ENCODE measurements around the gene ADTRP. TPM values are rescaled to one million over a fixed set of nuclear protein-coding genes. Genes with fewer than 3 reads are reported as not detected.
"Not testable (repeated sequence)": the region's sequence is repeated elsewhere in the genome, so short reads cannot be mapped to it uniquely, and the experiment has no call there.

Gene ADTRP
- total RNA-seq, 4 donors from 2014 or later: 9.1 to 40.4 (median 21.8) TPM

GRCh38 chr6:11683871-11684270 lies 94.7 kb downstream of the ADTRP start:
- TF ChIP-seq POLR2A (IDR thresholded peaks at IDR 0.05) (no peak), CTCF (IDR thresholded peaks at IDR 0.05) (no peak)
- no peak overlapping the region for H3K4me3 ChIP-seq (ENCODE audit: low read depth, poor library complexity, severe bottlenecking)
- DNase-seq (ENCODE audit: low spot score in 2 of 2): no peak
- 87 to 89% methylated on average over 2 of the region's 2 CpGs for WGBS, 2 donors
- intact Hi-C loops (cut with DNase I; ENCODE audit: low total_unique reads): no loop called here

GRCh38 chr6:11682561-11682975 lies 96.0 kb downstream of the ADTRP start:
- 66 to 69% methylated on average over 3 of the region's 3 CpGs for WGBS, 2 donors
- DNase-seq (ENCODE audit: low spot score in 2 of 2): no peak
- no peak overlapping the region for H3K4me3 ChIP-seq (ENCODE audit: low read depth, poor library complexity, severe bottlenecking)
- intact Hi-C loops (cut with DNase I; ENCODE audit: low total_unique reads): no loop called here
- TF ChIP-seq CTCF (IDR thresholded peaks at IDR 0.05) (no peak), POLR2A (IDR thresholded peaks at IDR 0.05) (no peak)

GRCh38 chr6:11681770-11682169 lies 96.8 kb downstream of the ADTRP start:
- DNase-seq (ENCODE audit: low spot score in 2 of 2): no peak
- H3K4me3 ChIP-seq (ENCODE audit: low read depth, poor library complexity, severe bottlenecking): no peak overlapping the region
- intact Hi-C loops (cut with DNase I; ENCODE audit: low total_unique reads): no loop called here
- TF ChIP-seq CTCF (IDR thresholded peaks at IDR 0.05) (no peak), POLR2A (IDR thresholded peaks at IDR 0.05) (no peak)
- WGBS, 2 donors: 72 to 73% methylated on average over 2 of the region's 2 CpGs

GRCh38 chr6:11681357-11681756 lies 97.2 kb downstream of the ADTRP start:
- WGBS, 2 donors: 55 to 65% methylated on average over 1 of the region's 1 CpG
- TF ChIP-seq POLR2A (IDR thresholded peaks at IDR 0.05) (no peak), CTCF (IDR thresholded peaks at IDR 0.05) (no peak)
- no peak overlapping the region for H3K4me3 ChIP-seq (ENCODE audit: low read depth, poor library complexity, severe bottlenecking)
- DNase-seq (ENCODE audit: low spot score in 2 of 2): no peak
- intact Hi-C loops (cut with DNase I; ENCODE audit: low total_unique reads): no loop called here

- H3K4me3 ChIP-seq (ENCODE audit: low read depth, poor library complexity, severe bottlenecking); DNase-seq (ENCODE audit: low spot score in 2 of 2); intact Hi-C loops (cut with DNase I; ENCODE audit: low total_unique reads): not testable (repeated sequence)
- 90 to 93% methylated on average over 7 of the region's 7 CpGs for WGBS, 2 donors
Measured at GRCh38 chr6:11680479-11680878, 98.1 kb downstream of the ADTRP start.

GRCh38 chr6:11679099-11679498 lies 99.5 kb downstream of the ADTRP start:
- TF ChIP-seq CTCF (IDR thresholded peaks at IDR 0.05): no peak
- no peak for TF ChIP-seq POLR2A (IDR thresholded peaks at IDR 0.05)
- WGBS, 2 donors: 68 to 92% methylated on average over 2 of the region's 2 CpGs
- no peak overlapping the region for H3K4me3 ChIP-seq (ENCODE audit: low read depth, poor library complexity, severe bottlenecking)
- DNase-seq (ENCODE audit: low spot score in 2 of 2): no peak
- intact Hi-C loops (cut with DNase I; ENCODE audit: low total_unique reads): no loop called here

All from lower leg skin (tissue), 4 donors.